OCI-M1 (cell line): ENCODE data around the gene RAMP3.
A peak's percentile ranks its signal among the peaks of the same experiment; 100 is the strongest.

ENCODE experiments used
- DNase-seq: peaks from one replicate; lab custom pipeline; 2025; lab: John Stamatoyannopoulos, UW

The RAMP3 gene

GRCh38 chr7:45223728-45224630 lies 66.4 kb downstream of the RAMP3 start:
- DNase-seq, result no peak

- no peak for DNase-seq
Observed at GRCh38 chr7:45224832-45225231, 67.2 kb downstream of the RAMP3 start.

GRCh38 chr7:45225311-45225947 lies 67.8 kb downstream of the RAMP3 start:
- DNase-seq, result no peak

- DNase-seq, result no peak
Observed at GRCh38 chr7:45225948-45226335, 68.4 kb downstream of the RAMP3 start.

GRCh38 chr7:45229156-45229920 lies 71.7 kb downstream of the RAMP3 start:
- peak; percentile 43 for DNase-seq

- DNase-seq, result no peak
Observed at GRCh38 chr7:45230083-45230482, 72.5 kb downstream of the RAMP3 start.

GRCh38 chr7:45230611-45231165 lies 73.1 kb downstream of the RAMP3 start:
- DNase-seq, result no peak

GRCh38 chr7:45233249-45233775 lies 75.7 kb downstream of the RAMP3 start:
- DNase-seq, result no peak
